Measurements from ENCODE around the gene PRKG1. TPM values are rescaled to one million over a fixed set of nuclear protein-coding genes. Genes with fewer than 3 reads are reported as not detected.
"Not testable (repeated sequence)": the region's sequence is repeated elsewhere in the genome, so short reads cannot be mapped to it uniquely, and the experiment has no call there.

The PRKG1 gene
- total RNA-seq, 1 donor from 2014 or later, result 26.4 TPM

DNA sequence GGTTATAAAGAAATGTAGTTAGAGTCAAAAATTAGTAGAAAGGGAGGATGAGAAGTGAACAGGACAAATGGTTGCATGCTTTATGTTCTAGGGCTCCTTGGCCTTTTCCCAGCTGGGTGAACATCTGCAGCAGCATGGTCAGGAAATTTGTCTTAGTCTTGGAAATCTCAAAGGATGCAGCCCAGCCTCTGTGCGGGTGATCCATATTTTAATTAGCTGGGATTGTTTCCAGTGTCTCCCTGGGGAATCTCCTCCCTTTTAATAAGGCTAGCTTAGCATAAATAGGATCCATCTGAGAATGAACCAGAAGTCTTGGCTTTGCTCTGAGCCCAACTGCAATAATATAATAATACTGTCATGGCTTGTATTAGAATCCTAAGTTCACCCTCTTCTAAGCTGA is 198.3 kb downstream of the PRKG1 start:
- Mint-ChIP-seq H3K27me3 (ENCODE audit: insufficient read depth, low read depth) (peaks cover 2% of the 10 kb centered on the region), H3K36me3 (peaks cover 2% of the 10 kb centered on the region), H3K4me3 (no peak overlapping the region), H3K27ac (no peak overlapping the region), H3K9me3 (peaks cover 10% of the 10 kb centered on the region), H3K4me1 (peaks cover 27% of the 10 kb centered on the region)
- H2AFZ ChIP-seq (replicated peaks), result no peak overlapping the region
- H3K4me2 ChIP-seq, result no peak overlapping the region
- no peaks in the 10 kb centered on the region for H3K79me2 ChIP-seq (ENCODE audit: low read depth)
- H3K4me3 ChIP-seq, result no peak overlapping the region
- no peak for DNase-seq (ENCODE audit: low spot score)
- no peaks in the 10 kb centered on the region for H3F3A ChIP-seq (ENCODE audit: low read depth)
- no peak overlapping the region for H3K27ac ChIP-seq
- no peak overlapping the region for H3K9ac ChIP-seq
- no peaks in the 10 kb centered on the region for H3K9me3 ChIP-seq (ENCODE audit: low read depth)
- TF ChIP-seq EZH2 (IDR thresholded peaks at IDR 0.05) (no peak), EZH2phosphoT487 (IDR thresholded peaks at IDR 0.05) (no peak)
- TF ChIP-seq, protein P1, sequence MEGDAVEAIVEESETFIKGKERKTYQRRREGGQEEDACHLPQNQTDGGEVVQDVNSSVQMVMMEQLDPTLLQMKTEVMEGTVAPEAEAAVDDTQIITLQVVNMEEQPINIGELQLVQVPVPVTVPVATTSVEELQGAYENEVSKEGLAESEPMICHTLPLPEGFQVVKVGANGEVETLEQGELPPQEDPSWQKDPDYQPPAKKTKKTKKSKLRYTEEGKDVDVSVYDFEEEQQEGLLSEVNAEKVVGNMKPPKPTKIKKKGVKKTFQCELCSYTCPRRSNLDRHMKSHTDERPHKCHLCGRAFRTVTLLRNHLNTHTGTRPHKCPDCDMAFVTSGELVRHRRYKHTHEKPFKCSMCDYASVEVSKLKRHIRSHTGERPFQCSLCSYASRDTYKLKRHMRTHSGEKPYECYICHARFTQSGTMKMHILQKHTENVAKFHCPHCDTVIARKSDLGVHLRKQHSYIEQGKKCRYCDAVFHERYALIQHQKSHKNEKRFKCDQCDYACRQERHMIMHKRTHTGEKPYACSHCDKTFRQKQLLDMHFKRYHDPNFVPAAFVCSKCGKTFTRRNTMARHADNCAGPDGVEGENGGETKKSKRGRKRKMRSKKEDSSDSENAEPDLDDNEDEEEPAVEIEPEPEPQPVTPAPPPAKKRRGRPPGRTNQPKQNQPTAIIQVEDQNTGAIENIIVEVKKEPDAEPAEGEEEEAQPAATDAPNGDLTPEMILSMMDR (IDR thresholded peaks at IDR 0.05), result no peak
- H3K27me3 ChIP-seq, result no peaks in the 10 kb centered on the region
- H4K20me1 ChIP-seq (ENCODE audit: low read depth), result no peaks in the 10 kb centered on the region
- H3K36me3 ChIP-seq, result no peaks in the 10 kb centered on the region
- H3K4me1 ChIP-seq, result no peaks in the 10 kb centered on the region

DNA sequence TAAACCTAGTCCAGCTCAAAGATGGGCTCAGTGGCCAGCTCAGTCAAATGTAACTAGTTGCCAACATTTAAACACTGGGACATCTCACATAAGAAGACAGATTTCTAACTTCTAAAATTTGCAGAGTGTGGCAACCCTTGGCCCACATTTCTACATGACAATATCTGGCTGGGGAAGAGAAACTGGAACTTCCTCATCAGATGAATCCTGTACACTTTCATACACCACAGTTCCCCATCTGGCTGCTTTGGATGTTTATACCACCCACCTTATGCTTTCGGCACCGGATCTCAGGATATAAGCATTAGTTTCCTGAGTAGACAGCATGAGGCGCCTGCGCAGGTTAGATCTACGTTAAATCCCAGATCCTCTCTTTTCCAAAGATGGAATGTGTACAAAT is 199.3 kb downstream of the PRKG1 start:
- peaks cover 2% of the 10 kb centered on the region for H3K27me3 Mint-ChIP-seq (ENCODE audit: insufficient read depth, low read depth)

DNA sequence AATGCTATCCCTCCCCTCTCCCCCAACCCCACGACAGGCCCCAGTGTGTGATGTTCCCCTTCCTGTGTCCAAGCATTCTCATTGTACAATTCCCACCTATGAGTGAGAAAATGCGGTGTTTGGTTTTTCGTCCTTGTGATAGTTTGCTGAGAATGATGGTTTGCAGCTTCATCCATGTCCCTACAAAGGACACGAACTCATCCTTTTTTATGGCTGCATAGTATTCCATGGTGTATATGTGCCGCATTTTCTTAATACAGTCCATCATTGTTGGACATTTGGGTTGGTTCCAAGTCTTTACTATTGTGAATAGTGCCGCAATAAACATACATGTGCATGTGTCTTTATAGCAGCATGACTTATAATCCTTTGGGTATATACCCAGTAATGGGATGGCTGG is 201.8 kb downstream of the PRKG1 start:
- not testable (repeated sequence) for H3K4me2 ChIP-seq; H3K79me2 ChIP-seq (ENCODE audit: low read depth); H3K4me1 ChIP-seq; H3K27ac Mint-ChIP-seq; DNase-seq (ENCODE audit: low spot score); H3K36me3 ChIP-seq; H3K9me3 ChIP-seq (ENCODE audit: low read depth); H3K4me3 ChIP-seq; H3K36me3 Mint-ChIP-seq; H3K4me3 Mint-ChIP-seq; H3F3A ChIP-seq (ENCODE audit: low read depth); H3K4me1 Mint-ChIP-seq; H3K27me3 Mint-ChIP-seq (ENCODE audit: insufficient read depth, low read depth); H4K20me1 ChIP-seq (ENCODE audit: low read depth); H2AFZ ChIP-seq (replicated peaks); H3K9ac ChIP-seq; H3K27ac ChIP-seq; H3K27me3 ChIP-seq
- H3K9me3 Mint-ChIP-seq, result peaks cover 21% of the 10 kb centered on the region

More for the DNA sequence above, 199.3 kb downstream of the PRKG1 start:
- no peaks in the 10 kb centered on the region for H3K9me3 ChIP-seq (ENCODE audit: low read depth)
- peaks cover 14% of the 10 kb centered on the region for H3K9me3 Mint-ChIP-seq
- H3K9ac ChIP-seq, result no peak overlapping the region
- no peak for DNase-seq (ENCODE audit: low spot score)
- no peaks in the 10 kb centered on the region for H3K27me3 ChIP-seq
- no peak overlapping the region for H3K27ac Mint-ChIP-seq
- H3K36me3 ChIP-seq, result no peaks in the 10 kb centered on the region
- H3K79me2 ChIP-seq (ENCODE audit: low read depth), result no peaks in the 10 kb centered on the region
- H2AFZ ChIP-seq (replicated peaks), result no peak overlapping the region
- TF ChIP-seq EZH2phosphoT487 (IDR thresholded peaks at IDR 0.05) (no peak), EZH2 (IDR thresholded peaks at IDR 0.05) (no peak)
- TF ChIP-seq, protein P1 (IDR thresholded peaks at IDR 0.05), result no peak
- H3K4me3 Mint-ChIP-seq, result no peak overlapping the region
- peaks cover 17% of the 10 kb centered on the region for H3K4me1 Mint-ChIP-seq
- H3K36me3 Mint-ChIP-seq, result peaks cover 2% of the 10 kb centered on the region
- H3K4me1 ChIP-seq, result no peaks in the 10 kb centered on the region
- H3K4me2 ChIP-seq, result no peak overlapping the region
- H3K4me3 ChIP-seq, result no peak overlapping the region
- no peak overlapping the region for H3K27ac ChIP-seq
- H3F3A ChIP-seq (ENCODE audit: low read depth), result no peaks in the 10 kb centered on the region
- no peaks in the 10 kb centered on the region for H4K20me1 ChIP-seq (ENCODE audit: low read depth)

DNA sequence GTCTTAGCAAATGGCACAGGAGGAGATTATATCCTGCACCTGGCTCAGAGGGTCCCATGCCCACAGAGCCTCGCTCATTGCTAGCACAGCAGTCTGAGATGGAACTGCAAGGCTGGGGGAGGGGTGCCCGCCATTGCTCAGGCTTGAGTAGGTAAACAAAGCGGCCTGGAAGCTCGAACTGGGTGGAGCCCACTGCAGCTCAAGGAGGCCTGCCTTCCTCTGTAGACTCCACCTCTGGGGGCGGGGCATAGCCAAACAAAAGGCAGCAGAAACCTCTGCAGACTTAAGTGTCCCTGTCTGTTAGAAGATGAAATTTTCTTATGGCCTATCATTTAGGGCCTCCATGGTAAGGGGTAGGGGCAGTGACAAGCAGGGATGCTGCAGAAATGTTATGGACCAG is 207.1 kb downstream of the PRKG1 start:
- peaks cover 14% of the 10 kb centered on the region for H3K4me1 ChIP-seq
- not testable (repeated sequence) for H3F3A ChIP-seq (ENCODE audit: low read depth); H3K79me2 ChIP-seq (ENCODE audit: low read depth); H3K36me3 ChIP-seq; H3K27me3 Mint-ChIP-seq (ENCODE audit: insufficient read depth, low read depth); H2AFZ ChIP-seq (replicated peaks); H3K27me3 ChIP-seq; H3K27ac Mint-ChIP-seq; H3K9me3 ChIP-seq (ENCODE audit: low read depth); H3K36me3 Mint-ChIP-seq; H3K4me3 ChIP-seq; H3K9ac ChIP-seq; DNase-seq (ENCODE audit: low spot score); H3K27ac ChIP-seq; H3K4me2 ChIP-seq; H3K4me3 Mint-ChIP-seq; H3K4me1 Mint-ChIP-seq; H4K20me1 ChIP-seq (ENCODE audit: low read depth)
- H3K9me3 Mint-ChIP-seq, result peaks cover 21% of the 10 kb centered on the region
